SK-N-MC (cell line): ENCODE measurements around the gene NOS3.

Source experiments
- EZH2 ChIP-seq: fragments of 200-600 bp; sonication (generic); IDR thresholded peaks from one replicate; pipeline ENCODE4 v1.6.1; 2017; ENCODE audit warnings: antibody characterized with exemption
- FOXP2 ChIP-seq: optimal IDR thresholded peaks from 2 replicates; pipeline ENCODE3; 2011; ENCODE audit warnings: mild to moderate bottlenecking, moderate library complexity; ENCODE audit not compliant: insufficient read depth; ENCODE audit errors: extremely low read length, control extremely low read depth
- POLR2AphosphoS5 ChIP-seq: IDR thresholded peaks from 2 replicates; pipeline ENCODE4 v1.6.1; 2012; ENCODE audit warnings: mild to moderate bottlenecking, low read depth, low read length, borderline replicate concordance

DNA sequence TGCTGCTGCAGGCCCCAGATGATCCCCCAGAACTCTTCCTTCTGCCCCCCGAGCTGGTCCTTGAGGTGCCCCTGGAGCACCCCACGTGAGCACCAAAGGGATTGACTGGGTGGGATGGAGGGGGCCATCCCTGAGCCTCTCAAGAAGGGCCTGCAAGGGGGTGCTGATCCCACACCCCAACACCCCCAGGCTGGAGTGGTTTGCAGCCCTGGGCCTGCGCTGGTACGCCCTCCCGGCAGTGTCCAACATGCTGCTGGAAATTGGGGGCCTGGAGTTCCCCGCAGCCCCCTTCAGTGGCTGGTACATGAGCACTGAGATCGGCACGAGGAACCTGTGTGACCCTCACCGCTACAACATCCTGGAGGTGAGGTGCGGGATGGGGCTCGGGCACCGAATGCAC, 8.2 kb downstream of the NOS3 start:
- no peak for TF ChIP-seq EZH2
- no peak for TF ChIP-seq POLR2AphosphoS5
- TF ChIP-seq FOXP2: no peak
